HG02642 (cell line): ENCODE measurements around the gene PCIF1.

ENCODE experiments used
- ATAC-seq: cut with Tn5 transposase; IDR thresholded peaks from one replicate; pipeline ENCODE4 v1.9.1; 2021; ENCODE audit warnings: mild to moderate bottlenecking; ENCODE audit not compliant: unreplicated experiment, poor library complexity

Gene PCIF1

GRCh38 chr20:45962031-45962755 lies 27.7 kb downstream of the PCIF1 start:
- no peak for ATAC-seq

GRCh38 chr20:45963059-45964005 lies 28.8 kb downstream of the PCIF1 start:
- no peak for ATAC-seq

GRCh38 chr20:45964006-45964400 lies 29.5 kb downstream of the PCIF1 start:
- ATAC-seq: no peak

GRCh38 chr20:45965169-45966002 lies 30.9 kb downstream of the PCIF1 start:
- no peak for ATAC-seq

GRCh38 chr20:45967551-45968080 lies 33.1 kb downstream of the PCIF1 start:
- no peak for ATAC-seq

GRCh38 chr20:45968081-45968671 lies 33.7 kb downstream of the PCIF1 start:
- ATAC-seq: no peak

GRCh38 chr20:45968801-45969711 lies 34.6 kb downstream of the PCIF1 start:
- no peak for ATAC-seq

GRCh38 chr20:45969712-45970634 lies 35.5 kb downstream of the PCIF1 start:
- no peak for ATAC-seq

- ATAC-seq: peak; percentile 5
Measured at GRCh38 chr20:45970646-45971424, 36.4 kb downstream of the PCIF1 start.

GRCh38 chr20:45971425-45971674 lies 36.9 kb downstream of the PCIF1 start:
- ATAC-seq: peak; percentile 8

- peak; percentile 81 for ATAC-seq
Measured at GRCh38 chr20:45971675-45972499, 37.4 kb downstream of the PCIF1 start, which contains the start of gene ZNF335. ZNF335 (minus strand) TSS chr20:45972203; CDS start chr20:45971410, 793 bp downstream.

GRCh38 chr20:45972500-45973183 lies 38.2 kb downstream of the PCIF1 start:
- no peak for ATAC-seq

- no peak for ATAC-seq
Measured at GRCh38 chr20:45974896-45975565, 40.5 kb downstream of the PCIF1 start.

- ATAC-seq: no peak
Measured at GRCh38 chr20:45975686-45976085, 41.2 kb downstream of the PCIF1 start.

GRCh38 chr20:45976086-45976485 lies 41.6 kb downstream of the PCIF1 start:
- ATAC-seq: no peak
